GM18498 (cell line): ENCODE measurements around the gene ST3GAL6.
"Not testable (repeated sequence)": the region's sequence is repeated elsewhere in the genome, so short reads cannot be mapped to it uniquely, and the experiment has no call there.

Source experiments
- ATAC-seq: cut with Tn5 transposase; IDR thresholded peaks from one replicate; pipeline ENCODE4 v1.9.1; 2021; ENCODE audit warnings: mild to moderate bottlenecking, moderate library complexity; ENCODE audit not compliant: unreplicated experiment

The ST3GAL6 gene

DNA sequence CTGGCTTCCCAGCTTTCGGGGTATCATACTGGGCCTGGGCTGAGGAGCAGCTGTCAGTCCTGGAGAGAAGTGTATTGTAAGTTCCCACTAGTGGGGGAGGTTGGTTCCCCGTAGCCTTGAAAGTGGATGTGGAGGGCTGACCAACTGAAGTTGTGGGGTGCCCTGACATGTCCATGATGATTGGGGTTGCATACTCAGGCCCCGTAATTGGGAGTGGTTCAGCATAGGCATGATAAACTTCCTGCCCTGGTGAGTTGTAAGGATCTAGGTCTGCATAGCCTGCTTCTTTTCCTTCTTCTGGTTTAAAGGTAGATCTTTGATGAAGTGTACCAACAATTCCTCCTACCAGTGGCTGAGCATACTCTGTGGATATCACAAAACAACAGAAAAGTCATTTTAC, 36.3 kb downstream of the ST3GAL6 start:
- ATAC-seq = no peak

DNA sequence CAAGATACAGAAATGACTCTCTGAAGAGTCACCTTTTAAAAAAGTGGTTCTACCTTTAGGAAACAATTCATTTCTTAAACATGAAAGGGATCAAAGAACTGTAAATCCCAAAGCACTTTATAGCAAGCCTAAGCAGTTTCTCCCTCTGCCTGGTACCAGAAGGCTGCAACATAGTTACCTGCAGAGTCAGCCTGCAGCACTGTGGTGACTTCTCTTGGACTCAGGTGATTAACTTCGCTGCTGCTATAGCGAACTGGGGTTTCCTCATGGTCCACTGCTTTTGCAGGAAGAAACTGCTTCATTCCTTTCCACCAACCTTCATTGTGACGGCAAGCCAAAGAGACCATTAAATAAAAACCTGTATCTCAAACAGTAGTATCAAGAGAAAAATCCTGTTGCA, 37.3 kb downstream of the ST3GAL6 start:
- no peak for ATAC-seq

DNA sequence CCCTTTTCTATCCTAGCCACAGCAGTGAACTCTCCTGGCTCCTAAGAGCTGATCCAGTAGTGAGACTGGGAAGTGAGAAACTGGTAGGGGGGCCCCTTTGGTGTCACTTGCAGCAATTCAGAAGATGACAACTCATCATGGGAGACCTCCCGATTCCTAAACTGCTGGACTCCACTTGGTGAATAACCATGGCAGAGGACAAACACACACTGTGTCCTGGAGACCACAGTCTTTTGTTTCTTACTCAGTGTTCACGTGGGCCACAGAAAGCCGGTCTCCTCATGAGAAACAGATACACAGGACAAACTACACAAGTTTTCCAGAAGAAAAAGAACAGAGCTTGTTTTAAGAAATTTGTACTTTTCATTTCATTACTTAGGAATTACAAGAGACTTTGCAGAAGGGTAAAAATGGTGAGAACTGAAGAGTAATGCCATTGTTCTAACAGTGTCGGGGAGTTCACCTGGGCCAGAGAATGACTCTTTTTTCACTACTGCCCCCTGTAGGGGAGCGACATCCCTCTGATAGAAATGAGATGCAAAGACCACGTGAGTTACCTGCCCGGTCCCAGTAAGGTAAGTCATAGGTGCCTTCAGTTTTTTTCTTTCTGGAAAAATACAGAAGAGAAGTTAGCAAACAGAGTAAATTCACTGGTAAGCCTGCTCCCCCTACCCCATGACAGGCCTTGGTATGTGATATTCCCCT, 38.1 kb downstream of the ST3GAL6 start:
- no peak for ATAC-seq

DNA sequence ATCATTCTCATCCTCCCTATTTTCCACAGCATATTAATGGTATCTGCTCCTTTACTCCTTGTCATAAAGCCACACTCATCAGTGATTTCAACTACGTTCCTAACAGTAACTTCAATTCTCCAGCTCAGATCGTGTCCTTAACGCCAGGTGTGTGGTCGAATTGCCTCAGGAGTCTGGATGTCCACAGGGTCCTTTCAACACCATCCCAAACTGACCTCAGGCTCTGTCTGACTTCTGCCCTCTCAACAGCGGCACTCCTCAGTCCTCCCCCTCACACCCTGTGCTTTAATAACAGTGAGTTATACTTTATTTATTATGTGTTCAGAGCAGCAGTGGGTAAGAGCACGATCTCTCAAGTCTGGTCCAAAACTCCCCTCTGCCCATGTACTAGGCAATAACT, 42.4 kb downstream of the ST3GAL6 start:
- ATAC-seq = no peak

DNA sequence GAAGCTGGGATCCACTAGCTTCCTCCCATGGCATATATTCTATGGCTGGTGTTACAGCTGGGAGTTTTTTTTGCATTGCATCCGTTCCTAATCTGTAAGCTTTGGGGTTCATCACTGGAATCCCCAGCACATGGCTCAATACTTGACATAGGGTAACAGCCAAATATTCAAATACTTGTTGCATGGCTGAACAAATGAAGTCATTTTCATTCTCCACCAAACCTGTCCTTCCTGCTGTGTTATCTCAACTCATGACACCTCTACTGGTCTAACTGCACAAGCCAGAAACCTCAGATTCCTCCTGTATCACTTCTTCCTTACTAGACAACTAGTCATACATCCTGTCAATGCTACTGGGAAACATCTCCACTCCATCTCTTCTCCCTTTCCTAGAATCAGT, 43.4 kb downstream of the ST3GAL6 start:
- no peak for ATAC-seq

DNA sequence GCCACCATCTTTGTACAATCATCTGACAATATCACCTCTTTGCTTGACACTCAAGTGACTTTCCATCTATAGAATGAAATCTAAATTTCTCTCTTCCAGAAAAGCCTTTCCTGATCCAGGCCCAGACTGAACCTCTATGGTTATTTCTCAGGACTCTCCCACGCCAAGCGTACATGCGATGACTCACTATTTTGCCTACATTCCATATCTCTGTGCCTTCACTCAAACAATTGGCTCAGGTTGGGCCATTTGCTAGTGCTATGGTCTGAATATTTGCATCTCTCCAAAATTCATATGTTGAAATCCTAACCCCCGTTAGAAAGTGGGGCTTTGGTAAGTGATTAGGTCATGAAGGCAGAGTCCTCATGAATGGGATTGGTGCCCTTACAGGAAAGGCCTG, 43.9 kb downstream of the ST3GAL6 start:
- no peak for ATAC-seq

DNA sequence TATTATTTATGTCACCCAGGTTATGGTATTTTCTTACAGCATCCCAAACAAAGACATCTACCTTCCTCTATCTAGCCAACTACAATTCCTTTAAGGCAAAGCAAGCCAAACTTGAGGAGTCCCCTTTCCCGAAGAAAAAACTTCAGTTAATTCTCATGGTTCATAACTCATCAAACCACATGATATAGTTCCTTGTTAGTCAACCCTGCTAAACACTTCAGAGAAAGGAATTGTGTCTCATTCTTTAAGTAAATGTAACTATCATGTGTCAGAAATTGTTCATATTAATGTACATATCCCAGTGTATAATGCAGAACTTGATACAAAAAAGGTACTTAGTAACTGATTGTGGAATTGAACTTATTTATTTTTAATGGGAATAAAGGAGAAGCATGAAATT, 44.4 kb downstream of the ST3GAL6 start:
- no peak for ATAC-seq

DNA sequence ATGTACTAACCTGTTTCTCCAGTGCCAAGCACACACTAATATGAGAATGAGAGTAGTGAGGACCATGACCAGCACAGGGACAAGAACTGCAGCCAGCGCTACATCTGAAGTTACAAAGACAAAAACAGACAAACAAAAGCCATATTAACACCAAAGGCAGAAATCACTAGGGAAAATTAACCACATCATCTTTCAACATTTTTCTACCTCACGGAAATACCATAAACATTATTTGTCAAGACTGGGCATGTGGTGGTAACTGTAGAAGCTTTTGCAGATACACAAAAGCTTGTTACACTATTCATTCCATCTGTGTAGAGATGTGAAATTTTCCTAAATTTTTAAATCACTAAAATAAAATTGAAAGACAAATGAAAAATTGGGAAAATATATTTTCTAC, 44.9 kb downstream of the ST3GAL6 start:
- ATAC-seq = no peak

DNA sequence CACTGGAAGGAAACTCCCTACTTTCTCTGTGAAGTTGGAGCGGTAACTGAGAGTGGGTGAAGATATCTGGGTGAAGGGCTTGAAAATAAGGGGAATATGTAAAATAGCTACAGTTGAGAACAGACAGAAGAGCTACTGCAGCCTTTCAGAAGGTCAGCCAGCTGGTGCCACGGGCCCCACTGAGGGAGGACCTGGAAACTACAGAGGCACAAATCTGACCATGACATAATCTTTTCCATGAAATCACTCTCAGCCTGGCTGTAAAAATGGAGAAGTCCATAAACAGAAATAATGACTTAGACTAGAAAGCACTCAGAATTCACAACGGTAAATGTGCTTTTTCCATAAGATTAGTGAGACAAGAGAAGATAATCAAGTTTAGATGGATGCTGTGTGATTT, 46.4 kb downstream of the ST3GAL6 start:
- ATAC-seq = no peak

DNA sequence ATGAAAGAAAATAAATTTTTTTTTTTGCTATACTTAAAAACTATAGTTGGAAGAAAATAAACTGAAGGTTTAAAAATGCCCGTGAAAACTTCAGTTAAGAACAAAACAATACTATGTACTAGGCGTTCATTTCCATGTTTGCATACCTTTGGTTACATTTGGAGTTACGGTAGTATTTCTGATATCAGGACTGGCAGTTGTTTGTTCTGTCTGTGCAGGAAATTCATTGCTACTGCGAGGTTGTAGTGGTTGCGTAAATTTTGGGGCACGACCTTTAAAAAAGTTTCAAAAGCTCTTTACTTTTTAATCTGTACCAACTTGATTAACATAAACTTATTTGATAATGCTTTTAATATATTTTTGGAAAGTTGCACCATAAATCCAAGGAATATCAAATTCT, 47.9 kb downstream of the ST3GAL6 start:
- no peak for ATAC-seq

DNA sequence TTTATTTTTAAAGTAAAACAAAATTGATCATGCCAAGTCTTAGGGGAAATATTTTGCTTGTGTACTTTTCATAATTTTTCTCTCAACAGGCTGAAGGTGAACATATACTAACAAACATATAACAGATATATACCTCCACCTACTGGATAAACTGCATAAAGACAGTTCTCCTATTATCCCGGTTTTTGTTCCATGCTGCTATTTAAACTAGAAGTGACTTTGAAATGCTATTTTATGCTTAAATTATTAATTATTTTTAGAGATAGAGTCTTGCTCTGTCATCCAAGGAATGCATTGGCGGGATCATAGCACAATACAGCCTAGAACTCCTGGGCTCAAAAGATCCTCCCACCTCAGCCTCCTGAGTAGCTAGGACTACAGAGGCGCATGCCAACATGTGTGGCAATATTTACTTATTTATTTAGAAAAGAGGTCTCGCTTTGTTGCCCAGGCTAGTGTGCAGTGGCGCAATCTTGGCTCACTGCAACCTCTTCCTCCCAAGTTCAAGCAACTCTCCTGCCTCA, 49.8 kb downstream of the ST3GAL6 start:
- ATAC-seq = peak; percentile 42

DNA sequence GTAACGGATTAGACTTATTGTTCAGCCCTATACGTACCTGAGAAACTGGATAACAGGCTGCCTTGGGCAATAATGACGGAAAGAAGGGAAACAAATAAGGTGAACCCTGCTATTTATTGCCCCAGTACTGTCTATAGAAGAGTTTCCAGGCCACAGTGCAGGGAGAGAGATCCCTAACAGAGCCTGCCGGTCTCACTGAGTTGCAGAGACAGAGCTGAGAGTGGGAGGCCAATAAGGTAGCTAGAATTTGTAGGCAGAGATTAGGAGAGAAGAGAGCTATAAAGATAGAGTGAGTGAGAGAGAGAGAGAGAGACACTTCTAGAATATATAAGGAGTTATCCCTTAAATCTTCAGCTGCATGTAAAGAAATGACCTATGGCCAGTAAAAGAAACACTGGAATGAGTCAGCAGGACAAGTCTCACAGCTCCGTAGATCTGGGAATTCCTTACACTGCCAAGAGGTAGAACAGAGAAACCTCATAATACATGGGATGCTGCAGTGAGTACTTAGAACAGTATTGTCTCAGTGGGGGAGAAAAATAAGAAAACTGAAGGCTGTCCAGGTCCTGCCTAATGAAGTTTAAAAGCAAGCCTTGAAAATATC, 51.8 kb downstream of the ST3GAL6 start:
- no peak for ATAC-seq

DNA sequence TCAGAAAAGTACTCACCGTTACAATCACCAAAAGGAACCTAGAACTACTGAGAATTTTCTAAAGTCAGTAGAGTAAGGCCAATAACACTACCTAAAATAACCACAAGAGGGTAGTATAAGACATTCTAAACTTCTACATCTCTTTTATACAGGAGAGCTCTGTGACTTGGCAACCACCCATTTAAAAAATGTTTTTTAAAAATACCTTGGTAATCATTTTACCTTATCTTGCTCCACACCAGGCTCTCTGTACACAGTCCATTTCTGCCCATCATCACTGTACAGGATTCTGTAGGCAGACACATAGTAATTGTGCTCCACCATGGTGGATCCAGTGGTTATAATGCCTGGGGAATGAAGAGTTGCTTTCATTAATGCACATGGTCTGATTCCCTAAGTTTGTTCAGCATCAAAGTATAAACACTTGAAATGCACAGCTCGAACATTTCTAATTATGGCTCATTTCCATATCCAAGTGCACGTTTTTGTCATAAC, 54.5 kb downstream of the ST3GAL6 start:
- peak; percentile 80 for ATAC-seq

DNA sequence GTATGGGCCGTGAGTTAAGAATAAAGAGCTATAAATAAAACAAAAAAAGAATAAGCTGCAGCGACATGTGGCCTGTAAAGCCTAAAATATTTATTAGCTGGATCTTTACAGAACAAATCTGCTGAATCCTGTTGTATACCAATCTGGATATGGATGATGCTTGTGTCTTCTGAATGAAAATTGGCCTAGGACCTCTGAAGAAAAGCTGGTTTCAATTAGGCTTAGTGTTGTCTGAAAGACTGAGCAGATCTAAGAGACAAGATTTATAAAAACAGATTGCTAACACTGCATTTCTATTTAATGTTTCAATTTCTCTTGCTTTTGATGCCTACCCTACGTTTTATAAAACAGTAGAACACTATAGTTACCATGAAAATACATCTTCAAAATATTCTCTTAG, 57.9 kb downstream of the ST3GAL6 start:
- ATAC-seq = no peak

DNA sequence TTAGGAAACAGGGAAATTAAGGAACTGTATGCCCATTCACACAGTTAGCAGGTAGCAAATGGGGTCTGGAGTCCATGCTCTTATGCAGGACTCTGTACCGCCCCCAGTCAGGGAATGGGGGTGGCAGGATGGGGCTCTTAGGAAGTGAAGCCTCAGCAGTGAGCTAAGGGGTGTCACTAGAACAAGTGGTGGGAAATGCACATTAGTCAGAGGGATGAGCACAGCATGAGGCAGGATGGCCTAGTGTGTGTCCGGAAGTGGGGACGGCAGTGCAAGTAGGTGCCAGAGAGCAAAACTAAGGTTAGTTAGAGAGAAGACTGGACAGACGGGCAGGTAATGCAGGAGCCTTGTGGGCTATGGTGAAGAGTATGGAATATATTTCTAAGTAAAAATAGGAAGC, 60.7 kb downstream of the ST3GAL6 start:
- no peak for ATAC-seq

DNA sequence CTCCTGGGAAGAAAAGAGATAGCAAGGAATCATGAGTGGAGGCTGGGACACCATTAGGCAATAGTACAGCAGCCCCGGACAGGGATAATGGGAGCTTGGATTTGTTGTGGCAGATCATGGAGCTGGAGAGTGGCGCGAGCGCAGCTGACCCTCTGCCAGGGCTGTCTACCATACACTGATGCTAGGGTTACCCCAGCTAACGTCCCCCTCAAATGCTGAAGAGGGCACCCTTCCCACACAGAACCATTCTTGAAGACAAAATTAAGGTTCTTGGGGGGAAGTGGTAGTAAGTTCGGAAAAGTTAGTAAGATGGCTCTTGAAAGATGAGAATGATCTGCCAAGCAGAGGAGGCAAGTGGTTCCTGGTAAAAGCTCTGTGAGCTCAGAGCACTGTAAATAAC, 61.1 kb downstream of the ST3GAL6 start:
- ATAC-seq = no peak

DNA sequence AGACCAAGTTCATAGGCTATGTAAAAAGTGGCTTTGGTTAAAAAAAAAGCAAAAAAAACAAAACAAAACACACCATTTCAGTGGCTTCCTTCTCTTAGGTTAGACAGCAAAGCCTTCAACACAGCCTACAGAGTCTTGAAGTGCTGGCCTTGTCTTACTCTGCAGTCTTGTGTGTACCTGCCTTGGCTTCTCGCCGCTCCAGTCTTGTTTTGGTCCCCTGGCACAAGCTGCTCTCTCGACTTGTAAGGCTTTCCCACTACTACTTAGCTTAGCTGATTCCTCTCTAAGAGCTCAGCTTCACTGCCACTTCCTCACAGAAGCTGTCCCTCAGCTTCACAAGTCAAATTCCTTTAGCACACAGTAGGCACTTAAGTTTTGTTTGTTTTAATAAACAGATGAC, 63.0 kb downstream of the ST3GAL6 start:
- no peak for ATAC-seq

DNA sequence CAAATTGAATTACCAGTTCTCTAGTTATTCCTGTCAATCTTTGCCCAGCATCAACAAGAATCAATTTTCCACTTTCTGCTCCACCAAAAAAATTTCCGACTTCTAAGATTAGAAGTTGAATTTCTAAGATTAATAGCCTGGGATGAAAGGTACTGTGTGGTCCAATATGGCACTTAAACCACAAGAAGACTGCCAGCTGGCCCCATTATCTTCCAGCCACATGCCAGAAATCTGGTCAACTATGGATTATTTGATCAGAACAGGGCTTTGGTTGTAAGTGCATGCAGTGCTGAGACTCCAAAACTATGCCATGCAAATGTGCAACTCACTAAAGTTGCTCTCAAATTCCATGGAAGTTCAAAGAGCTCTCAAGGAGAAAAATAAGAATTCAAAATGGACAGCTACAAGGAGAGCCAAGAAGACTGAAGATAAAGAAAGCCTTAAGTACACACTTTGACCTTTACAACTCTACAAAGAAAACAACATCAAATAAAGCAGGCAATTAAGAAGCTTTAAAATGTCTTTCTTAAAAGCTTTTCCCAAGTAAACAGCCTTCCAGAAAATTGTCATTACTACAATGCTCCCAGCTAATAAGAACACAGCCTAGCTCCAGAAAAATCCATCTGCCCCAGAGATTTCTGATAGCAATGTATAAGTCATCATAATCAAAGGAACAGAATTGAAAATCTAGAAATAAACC, 64.2 kb downstream of the ST3GAL6 start:
- ATAC-seq = no peak

DNA sequence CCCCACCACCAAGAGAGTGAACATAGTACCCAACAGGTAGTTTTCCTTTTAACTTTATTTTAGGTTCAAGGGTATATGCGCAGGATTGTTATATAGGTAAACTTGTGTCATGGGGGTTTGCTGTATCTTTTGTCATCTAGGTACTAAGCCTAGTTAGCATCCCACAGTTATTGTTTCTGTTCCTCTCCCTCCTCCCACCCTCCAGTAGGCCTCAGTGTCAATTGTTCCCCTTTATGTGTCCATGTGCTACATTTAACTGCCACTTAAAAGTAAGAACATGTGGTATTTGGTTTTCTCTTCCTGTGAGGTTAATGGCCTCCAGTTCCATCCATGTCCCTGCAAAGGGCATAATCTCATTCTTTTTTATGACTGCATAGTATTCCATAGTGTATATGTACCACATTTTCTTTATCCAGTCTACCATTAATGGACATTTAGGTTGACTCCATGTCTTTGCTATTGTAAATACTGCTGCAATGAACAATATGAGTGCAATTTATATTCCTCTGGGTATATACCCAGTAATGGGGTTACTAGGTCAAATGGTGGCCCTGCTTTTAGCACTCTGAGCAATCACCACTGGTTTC, 66.2 kb downstream of the ST3GAL6 start:
- no peak for ATAC-seq

DNA sequence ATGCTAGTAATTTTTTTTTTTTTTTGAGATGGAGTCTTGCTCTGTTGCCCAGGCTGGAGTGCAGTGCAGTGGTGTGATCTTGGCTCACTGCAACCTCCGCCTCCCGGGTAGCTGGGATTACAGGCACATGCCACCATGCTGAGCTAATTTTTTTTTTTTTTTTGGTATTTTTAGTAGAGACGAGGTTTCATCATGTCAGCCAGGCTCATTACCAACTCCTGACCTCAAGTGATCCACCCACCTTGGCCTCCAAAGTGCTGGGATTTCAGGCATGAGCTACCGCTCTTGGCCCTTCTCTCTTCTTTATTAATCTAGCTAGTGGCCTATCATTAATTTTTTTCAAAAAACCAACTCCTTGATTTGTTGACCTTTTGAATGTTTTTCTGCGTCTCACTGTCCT, 67.9 kb downstream of the ST3GAL6 start:
- ATAC-seq = not testable (repeated sequence)

DNA sequence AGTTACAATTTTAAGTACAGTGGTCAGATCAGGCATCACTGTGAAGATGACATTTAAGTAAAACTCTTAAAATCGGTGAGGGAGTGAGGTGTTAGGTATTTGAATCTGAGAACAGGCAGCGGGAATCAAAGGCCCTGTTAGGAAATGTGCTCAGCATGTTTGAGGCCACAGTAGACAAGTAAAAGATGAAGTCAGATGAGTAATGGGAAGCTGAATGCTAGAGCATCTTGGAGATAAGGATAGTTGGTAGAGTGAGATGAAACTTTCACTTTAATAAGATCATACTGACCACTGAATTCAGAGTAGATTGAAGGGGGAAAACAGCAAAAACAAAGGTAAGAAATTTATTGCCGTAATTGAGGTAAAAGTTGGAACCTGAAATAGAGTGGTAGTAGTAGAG, 76.7 kb downstream of the ST3GAL6 start:
- ATAC-seq = no peak
